ENCODE results near the gene NT5C1A.

DNA sequence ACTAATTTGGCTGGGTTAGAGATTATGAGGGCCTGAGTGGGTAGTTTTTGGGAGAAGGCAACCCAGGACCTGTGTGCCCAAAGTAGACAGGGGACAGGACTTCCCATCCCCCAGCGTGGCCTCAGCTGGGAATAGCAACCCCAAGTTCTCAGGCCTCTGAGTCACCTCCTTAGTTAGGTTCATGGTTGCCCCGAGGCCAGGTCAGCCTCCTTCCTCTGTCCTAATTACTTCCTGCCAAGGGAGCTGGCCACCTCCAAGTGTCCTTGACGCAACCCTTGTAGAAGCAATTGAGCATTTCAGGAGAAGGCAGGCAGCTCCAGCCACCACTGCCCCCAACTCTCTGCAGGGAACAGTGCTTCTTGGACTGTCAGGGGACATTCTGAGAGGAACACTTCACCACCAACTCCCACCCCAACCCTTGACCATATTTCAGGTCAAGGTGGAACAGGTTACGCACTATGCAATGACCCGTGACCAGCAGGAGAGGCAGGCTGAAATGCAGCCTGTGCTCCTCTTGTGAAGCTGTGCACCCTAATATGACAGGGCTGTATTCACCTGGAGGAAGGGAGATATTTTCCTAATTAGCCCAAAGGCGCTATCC is 5.1 kb upstream of the NT5C1A start:
- TF ChIP-seq, protein P1, sequence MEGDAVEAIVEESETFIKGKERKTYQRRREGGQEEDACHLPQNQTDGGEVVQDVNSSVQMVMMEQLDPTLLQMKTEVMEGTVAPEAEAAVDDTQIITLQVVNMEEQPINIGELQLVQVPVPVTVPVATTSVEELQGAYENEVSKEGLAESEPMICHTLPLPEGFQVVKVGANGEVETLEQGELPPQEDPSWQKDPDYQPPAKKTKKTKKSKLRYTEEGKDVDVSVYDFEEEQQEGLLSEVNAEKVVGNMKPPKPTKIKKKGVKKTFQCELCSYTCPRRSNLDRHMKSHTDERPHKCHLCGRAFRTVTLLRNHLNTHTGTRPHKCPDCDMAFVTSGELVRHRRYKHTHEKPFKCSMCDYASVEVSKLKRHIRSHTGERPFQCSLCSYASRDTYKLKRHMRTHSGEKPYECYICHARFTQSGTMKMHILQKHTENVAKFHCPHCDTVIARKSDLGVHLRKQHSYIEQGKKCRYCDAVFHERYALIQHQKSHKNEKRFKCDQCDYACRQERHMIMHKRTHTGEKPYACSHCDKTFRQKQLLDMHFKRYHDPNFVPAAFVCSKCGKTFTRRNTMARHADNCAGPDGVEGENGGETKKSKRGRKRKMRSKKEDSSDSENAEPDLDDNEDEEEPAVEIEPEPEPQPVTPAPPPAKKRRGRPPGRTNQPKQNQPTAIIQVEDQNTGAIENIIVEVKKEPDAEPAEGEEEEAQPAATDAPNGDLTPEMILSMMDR (IDR thresholded peaks at IDR 0.05) = no peak
- TF ChIP-seq POLR2A (IDR thresholded peaks at IDR 0.05) = no peak

Data from lower leg skin (tissue), 3 donors.